SK-MEL-5 (cell line): Measurements from ENCODE around the gene IGSF9B. TPM values are rescaled to one million over a fixed set of nuclear protein-coding genes. Genes with fewer than 3 reads are reported as not detected.

Source experiments
- DNase-seq: peaks from one replicate; pipeline ENCODE4 v3.0.0-alpha.2; 2016; ENCODE audit warnings: low read depth, low spot score
- in situ Hi-C: cut with HindIII; loops from 2 replicates; pipeline ENCODE4 v1.10.0; 2016; ENCODE audit warnings: low sequenced_read_pairs, high pct_unique_total_duplicates, low pct_unique_long_range_greater_than_20kb
- total RNA-seq: library from RNA; depleted of rRNA; stranded (reverse); fragments of >200 nt; shearing (Covaris generic); gene quantifications from 2 replicates; pipeline ENCODE4 v1.2.3, GENCODE V29; 2014

Gene IGSF9B
- total RNA-seq, 1 experiment from 2014 or later, result 0.61 TPM

GRCh38 chr11:133918608-133919260 lies 38.0 kb downstream of the IGSF9B start:
- DNase-seq, result no peak
- in situ Hi-C loops, result no loop called here

GRCh38 chr11:133917921-133918607 lies 38.7 kb downstream of the IGSF9B start:
- DNase-seq, result no peak
- in situ Hi-C loops, result no loop called here

DNA sequence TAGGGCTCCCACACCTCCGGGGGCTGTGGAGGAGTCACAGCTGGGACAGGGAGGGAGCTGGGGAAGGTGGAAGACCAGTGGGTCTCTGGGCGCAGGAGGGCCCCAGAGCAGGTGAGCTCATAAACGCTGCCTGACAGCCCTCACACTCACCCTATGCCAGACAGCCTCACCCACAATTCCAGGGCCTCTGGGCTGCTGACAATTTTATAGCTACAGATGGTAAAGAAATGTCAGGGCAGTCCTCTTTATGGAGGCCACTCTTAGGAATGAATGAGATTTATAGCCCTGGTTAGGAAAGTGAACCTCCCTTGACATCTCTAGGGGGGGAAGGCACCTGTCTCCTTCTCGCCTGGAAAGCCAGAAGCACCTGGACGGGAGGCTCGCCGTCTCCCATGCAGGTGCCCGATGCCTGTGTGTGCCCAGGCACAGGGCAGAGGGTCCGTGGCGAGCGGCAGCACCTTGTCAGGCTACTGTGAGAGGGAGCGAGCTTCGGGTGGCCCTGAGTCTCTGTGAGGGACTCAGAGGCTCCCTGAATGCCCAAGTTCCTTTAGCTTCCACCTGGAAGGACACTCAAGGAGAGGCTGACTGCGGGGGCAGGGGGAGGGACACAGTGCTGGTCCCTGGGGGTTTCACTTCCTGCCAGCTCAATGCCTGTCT lies 39.9 kb downstream of the IGSF9B start:
- no peak for DNase-seq
- in situ Hi-C loops, result no loop called here

- in situ Hi-C loops, result no loop called here
- no peak for DNase-seq
Observed at GRCh38 chr11:133913761-133914160, 43.0 kb downstream of the IGSF9B start.

DNA sequence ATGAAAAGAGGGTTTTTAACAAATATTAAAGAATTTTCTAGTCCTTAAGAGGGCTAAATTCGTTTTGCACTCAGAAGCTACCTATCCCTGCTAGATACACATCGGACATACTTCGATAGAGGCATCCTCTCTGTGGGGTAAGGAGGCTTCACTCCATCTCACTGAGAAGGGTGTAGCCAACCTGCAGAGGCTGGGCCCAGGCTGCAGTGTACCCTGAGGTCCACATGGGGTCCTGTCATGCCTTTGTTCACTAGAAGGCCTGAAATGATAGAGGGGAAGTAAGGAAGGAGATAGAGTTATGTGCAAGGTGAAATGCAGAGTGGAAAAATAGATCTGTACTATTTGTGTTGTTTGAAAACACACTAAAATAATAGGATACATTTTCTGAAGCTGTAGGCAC lies 45.6 kb downstream of the IGSF9B start:
- peak; percentile 13 for DNase-seq
- in situ Hi-C loops, result no loop called here

- in situ Hi-C loops, result no loop called here
- no peak for DNase-seq
Observed at GRCh38 chr11:133910101-133910500, 46.7 kb downstream of the IGSF9B start.

DNA sequence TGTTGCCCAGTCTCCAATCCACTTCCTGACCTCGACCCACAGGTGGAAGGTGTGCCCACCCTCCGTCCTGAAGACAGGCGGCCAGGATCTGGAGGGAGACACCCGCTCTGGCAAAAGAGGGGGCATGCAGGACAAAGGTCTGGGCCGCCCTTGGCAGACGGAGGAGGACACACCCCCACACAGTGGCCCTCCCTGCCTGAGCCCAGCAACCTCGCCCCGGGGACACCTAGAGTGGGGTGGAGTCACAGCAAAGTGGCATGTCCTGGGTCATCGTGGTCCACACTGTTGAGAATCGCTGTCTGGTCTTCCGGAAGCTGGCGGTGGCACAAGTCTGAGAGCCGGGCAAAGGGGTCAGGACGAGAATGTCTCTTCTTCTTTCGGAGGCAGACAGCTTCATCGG lies 47.9 kb downstream of the IGSF9B start:
- DNase-seq, result no peak
- in situ Hi-C loops, result no loop called here

- in situ Hi-C loops, result no loop called here
- no peak for DNase-seq
Observed at GRCh38 chr11:133907841-133908241, 48.9 kb downstream of the IGSF9B start.

DNA sequence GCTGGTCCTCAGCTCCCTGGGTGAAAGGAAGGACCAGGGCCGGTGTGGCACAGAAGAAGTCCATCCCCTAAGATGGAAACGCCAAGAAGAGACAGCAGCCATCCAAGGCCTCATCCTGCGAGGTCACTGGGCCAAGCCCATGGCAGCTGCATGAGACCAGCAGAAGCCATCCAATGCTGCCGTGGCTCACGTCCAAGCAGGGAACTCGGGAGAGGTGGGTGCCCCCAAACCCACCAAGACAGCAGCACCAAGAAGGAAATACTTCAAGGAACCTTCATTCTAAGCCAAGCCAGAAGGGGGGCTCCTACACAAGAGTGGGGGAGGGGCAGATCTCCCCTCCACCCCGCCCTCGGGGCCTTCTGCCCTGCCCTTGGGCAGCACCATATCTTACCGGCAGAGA lies 49.6 kb downstream of the IGSF9B start:
- no peak for DNase-seq
- in situ Hi-C loops, result no loop called here

GRCh38 chr11:133906746-133907145 lies 50.0 kb downstream of the IGSF9B start:
- no peak for DNase-seq
- in situ Hi-C loops, result no loop called here

GRCh38 chr11:133906241-133906640 lies 50.5 kb downstream of the IGSF9B start:
- in situ Hi-C loops, result no loop called here

DNA sequence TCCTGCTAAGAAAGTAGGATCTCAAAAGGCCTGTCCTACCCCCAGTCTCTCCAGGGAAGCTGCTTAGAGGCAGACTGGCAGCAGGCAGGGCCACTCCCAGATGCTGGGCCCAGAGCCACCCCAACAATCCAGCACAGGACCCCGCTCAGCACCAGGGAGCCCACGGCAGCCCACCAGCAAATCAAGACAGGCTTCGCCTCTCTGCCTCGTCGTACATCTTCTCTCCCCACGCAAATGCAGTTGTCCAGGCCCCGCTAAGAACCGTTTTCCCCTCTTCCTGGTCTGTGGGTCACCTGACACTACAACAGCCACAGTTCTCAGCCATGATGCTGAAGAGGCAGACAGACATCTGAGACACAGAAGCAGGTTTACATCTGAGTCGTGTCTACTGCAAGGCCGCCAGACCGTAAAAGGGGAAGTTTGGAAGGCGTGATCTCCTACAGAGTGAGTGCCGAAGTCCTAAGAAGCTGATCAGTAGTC lies 51.1 kb downstream of the IGSF9B start:
- no peak for DNase-seq
- in situ Hi-C loops, result no loop called here

More at GRCh38 chr11:133906241-133906640, 50.5 kb downstream of the IGSF9B start:
- no peak for DNase-seq

DNA sequence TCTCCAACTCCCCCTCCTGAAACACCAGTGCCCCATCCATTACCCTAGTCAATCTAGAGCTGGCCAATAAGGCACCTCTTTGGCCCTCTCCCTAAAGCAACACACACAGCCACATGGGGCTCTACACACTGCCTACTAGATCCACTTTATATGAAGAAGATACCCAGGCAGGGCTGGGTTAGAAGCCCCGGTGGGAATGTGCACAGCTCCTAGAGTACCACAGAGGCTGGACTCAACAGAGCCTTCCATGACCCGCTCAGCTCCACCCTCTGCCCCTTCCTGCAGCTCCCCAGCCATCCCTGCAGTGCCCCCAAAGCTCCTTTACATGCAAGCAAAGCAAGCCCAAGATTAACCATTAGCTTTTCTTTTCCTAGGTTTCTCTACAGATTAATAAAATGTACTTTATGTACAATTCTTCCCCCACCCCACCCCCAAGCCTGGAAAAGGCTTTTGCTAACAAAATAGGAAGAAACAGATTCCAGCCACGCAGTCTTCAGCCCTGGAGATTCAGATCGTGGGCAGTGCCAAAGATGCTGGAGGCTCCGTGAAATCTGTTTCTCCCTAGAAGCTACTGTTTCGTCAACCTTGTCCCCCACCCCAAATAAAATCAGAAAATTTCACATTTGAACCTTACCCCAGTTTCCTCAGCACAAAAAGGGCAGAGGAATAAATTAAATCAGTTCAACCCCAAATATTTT lies 51.8 kb downstream of the IGSF9B start:
- DNase-seq, result no peak
- in situ Hi-C loops, result no loop called here

GRCh38 chr11:133903875-133904817 lies 52.6 kb downstream of the IGSF9B start:
- DNase-seq, result no peak
- in situ Hi-C loops, result no loop called here

DNA sequence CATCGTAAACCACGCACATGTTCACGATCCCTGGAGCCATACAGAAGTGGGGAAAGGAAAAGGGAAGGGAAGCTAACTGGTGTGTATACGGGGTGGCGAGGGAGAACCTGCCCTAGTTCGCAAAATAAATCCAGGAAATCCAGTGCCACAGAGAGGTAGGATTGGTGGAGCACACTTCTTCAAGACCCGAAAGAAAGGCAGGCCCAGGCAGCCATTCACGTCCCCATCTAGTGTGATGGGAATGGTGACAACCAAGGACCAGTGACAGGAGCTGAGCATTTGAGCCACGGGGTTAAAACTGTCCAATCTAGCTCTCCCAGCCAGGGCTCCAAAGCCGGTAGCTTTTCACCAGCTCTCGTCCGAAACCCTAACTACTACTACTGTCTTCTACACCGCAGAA lies 53.7 kb downstream of the IGSF9B start:
- in situ Hi-C loops, result no loop called here
- DNase-seq, result no peak

- DNase-seq, result no peak
- in situ Hi-C loops, result no loop called here
Observed at GRCh38 chr11:133902506-133902905, 54.3 kb downstream of the IGSF9B start.

GRCh38 chr11:133901999-133902398 lies 54.8 kb downstream of the IGSF9B start:
- in situ Hi-C loops, result no loop called here
- DNase-seq, result no peak
